T-helper 22 cell (primary cell): Measurements from ENCODE around the gene RFC3.
"Not testable (repeated sequence)": the region's sequence is repeated elsewhere in the genome, so short reads cannot be mapped to it uniquely, and the experiment has no call there.

Experiments
- DNase-seq: peaks from one replicate; pipeline ENCODE4 v3.0.0-alpha.2; 2020; ENCODE audit warnings: low read depth

Gene RFC3

DNA sequence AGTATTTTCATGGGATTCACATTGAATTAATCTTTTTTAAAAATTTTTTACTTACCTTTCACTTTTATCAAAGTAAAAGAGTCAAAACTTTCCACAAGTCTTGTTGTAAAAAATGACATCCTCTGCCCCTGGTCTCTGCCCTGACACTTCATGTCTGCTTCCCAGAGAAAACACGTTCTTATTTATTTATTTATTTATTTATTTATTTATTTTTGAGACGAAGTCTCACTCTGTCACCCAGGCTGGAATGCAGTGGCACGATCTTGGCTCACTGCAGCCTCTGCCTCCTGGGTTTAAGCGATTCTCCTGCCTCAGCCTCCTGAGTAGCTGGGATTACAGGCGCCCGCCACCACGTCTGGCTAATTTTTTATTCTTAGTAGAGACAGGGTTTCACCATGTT is 5.1 kb upstream of the RFC3 start:
- not testable (repeated sequence) for DNase-seq

- DNase-seq = no peak
These were observed 2.9 kb upstream of the RFC3 start for GRCh38 chr13:33815011-33815550.

DNA sequence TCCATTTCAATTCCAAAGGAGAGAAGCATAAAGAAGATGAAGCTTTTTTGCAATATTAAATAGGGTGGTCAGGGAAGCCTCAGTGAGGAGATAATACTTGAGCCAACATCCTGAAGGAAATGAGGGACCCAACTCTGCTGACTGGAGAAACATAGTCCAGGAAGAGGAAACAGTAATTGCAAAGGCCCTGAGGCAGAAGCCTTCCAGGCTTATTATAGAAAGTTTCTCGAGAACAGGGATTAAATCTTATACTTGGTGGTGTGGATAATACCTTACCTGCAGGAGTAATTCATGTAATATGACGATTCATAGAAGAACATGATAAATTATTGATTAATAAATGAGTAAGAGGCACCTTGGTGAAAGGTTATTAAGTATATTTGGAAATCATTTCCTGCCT is 1.0 kb upstream of the RFC3 start:
- no peak for DNase-seq

- no peak for DNase-seq
These were observed 442 bp upstream of the RFC3 start for GRCh38 chr13:33817513-33817900.

DNA sequence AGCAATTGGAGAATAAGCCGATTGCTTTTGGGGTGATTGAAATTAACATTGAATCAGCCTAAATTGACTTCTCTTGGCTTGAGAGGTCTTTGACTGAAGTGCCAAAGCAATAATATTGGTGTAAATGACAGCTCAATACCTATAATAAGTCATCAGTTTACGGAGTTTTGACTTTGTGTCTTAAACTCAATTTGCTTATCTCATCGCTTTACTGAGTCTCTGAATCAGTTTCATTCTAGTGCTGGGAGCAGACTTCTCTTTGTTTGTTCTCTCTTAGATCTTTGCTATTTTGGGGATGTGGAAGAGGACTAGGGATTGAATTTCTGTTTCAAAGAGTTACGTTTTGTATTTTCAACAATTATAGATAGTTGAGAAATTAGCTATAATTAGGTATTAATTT is 7.1 kb downstream of the RFC3 start:
- DNase-seq = no peak

- DNase-seq = no peak
These were observed 9.2 kb downstream of the RFC3 start for GRCh38 chr13:33827139-33827538.

DNA sequence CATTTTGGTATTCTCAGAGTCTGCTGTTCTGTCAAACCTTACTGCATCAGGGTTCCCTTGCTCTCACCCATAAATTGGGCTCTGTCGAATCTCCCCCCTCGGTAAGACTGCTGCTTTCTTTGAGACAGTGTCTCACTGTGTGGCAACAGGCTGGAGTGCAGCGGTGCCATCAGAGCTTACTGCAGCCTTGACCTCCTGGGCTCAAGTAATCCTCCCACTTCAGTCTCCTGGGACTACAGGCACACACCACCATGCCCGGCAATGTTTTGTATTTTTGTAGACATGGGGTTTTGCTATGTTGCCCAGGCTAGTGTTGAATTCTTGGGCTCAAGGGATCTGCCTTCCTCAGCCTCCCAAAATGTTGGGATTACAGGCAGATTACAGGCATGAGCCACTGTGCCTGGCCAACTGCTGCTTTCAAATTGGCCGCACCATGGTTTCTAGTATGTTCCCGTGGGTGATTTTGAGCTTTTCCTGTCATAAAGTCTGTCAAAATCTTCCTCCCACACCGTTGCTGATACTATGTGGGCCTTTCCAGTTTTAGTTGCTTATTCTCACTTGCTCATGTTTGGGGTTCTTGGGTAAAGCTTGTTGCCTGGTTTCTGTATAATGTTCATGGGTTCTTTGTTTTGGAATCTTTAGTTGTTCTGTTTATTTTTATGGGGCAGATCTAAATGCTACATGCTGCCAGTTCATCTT is 10.6 kb downstream of the RFC3 start:
- no peak for DNase-seq

- no peak for DNase-seq
These were observed 14.9 kb downstream of the RFC3 start for GRCh38 chr13:33832872-33833271.

DNA sequence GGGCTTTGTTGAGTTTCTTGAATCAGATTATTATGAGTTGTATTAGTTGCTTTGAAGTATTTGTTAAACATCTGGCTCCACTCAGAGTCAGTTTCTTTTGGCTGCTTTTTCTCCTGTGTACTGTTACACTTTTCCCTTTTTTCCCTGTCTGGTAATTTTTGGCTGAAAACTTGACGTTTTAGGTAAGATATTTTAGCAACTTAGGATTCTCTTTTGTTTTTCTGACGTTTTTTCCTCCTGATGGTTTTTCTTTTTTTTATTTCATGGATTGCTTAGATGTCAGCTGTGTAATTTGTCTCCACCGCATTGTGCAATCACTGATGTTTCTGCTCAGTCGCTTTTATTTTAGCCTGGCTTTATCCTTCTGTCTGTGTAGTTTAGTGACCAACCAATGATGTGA is 20.7 kb downstream of the RFC3 start:
- no peak for DNase-seq

DNA sequence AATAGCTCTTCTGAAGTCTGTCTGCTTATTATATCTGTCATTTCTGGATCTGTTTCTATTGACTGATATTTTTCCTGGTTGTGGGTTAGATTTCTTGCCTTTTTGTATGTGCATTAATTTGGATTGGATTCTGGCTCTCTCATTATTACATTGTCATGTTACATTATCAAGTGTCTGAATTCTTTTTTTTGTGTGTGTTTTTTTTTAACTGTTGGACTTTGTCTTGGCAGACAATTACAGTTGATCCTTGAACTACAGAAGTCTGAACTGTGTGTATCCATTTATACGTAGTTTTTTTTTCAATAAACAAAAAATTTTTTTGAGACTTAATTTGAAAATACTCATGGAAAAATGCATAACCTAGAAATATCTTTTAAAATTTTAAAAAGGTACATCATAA is 22.5 kb downstream of the RFC3 start:
- DNase-seq = no peak

DNA sequence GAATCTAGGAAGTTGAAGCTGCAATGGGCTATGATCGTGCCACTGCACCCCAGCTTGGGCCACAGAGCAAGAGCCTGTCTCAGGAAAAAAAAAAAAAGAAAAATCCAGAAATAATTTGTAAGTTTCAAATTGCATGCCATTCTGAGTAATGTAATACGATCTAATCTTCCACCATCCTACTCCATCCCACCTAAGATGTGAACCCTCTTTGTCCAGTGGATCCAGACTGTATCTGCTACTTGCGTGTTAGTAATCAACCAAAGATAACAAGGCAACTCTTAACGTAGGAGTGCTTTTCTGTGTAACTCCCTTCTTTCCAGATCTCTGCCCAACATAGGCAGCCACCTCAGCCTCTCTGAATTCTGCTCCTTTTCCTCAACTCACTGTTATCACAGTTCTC is 24.3 kb downstream of the RFC3 start:
- no peak for DNase-seq

DNA sequence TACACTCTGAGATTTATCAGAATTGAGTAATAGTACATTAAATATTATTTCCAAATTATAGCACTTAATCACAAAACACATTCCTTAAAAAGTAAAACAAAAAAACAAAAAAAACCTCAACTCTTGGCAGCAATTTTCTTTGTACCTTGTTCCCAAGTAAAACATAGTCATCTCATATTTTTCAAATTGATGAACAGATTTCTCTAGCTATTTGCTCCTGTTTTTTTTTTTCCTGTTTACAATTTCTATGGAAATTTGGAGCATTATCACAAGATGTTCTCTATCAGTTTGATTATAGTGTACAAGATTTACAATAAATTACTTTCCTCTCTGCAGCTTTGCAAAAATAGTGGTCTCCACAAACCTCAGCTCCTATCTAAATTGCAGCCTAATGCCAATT is 25.0 kb downstream of the RFC3 start:
- DNase-seq = no peak

GRCh38 chr13:33845572-33846302 is 27.8 kb downstream of the RFC3 start:
- DNase-seq = no peak

DNA sequence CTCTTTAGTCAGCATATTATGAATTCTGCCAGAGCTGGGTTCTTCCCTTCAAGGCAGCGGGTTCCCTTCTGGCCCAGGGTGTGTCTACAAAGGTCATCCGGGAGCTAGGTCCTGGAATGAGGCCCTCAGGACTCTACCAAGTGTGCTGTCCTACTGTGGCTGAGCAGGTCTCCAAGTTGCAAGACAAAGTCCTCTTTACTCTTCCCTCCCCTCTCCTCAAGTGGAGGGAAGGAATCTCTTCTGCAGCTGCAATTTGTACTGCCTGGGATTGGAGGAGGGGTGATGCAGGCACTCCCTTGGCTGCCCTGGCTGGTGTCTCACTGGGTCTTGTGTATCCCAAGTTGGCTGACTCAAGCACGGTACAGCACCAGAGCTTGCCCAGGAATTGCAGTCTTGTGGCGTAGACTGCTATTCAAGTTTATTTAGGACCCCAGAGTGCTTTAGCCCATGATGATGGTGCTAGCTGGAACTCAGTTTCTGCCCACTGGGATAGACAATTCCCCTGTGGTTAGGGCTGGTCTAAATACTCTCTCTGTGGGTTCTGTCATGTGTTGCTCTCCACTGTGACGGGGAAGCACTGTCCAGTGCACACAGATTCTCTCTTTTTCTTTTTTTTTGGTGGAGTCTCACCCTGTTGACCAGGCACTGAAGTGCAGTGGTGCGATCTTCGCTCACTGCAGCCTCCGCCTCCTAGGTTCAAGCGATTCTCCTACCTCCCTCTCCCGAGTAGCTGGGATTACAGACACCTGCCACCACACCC is 28.5 kb downstream of the RFC3 start:
- DNase-seq = no peak

- DNase-seq = no peak
These were observed 31.3 kb downstream of the RFC3 start for GRCh38 chr13:33849211-33849610.

GRCh38 chr13:33855371-33855895 is 37.5 kb downstream of the RFC3 start:
- DNase-seq = no peak

DNA sequence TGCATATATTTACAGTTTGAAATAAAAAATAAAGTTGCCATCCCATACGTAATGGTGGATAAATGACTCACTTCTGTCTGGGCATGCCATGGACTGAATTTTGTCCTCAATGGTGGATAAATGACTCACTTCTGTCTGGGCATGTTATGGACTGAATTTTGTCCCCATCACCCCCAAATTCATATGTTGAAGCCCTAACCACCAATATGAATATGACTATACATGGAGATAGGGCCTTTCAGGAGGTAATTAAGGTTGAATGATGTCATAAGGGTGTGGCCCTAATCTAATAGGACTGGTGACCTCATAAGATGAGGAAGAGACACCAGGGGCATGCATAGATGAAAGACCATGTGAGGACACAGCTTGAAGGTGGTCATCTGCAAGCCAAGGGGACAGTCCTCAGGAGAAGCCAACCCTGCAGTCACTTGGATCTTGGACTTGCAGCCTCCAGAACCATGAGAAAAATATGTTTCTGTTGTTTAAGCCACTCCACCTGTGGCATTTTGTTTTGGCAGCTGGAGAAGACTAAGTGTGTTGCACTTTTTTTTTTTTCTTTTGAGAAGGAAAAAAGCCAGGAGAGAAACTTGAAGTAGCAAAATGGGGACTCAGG is 41.8 kb downstream of the RFC3 start:
- no peak for DNase-seq

DNA sequence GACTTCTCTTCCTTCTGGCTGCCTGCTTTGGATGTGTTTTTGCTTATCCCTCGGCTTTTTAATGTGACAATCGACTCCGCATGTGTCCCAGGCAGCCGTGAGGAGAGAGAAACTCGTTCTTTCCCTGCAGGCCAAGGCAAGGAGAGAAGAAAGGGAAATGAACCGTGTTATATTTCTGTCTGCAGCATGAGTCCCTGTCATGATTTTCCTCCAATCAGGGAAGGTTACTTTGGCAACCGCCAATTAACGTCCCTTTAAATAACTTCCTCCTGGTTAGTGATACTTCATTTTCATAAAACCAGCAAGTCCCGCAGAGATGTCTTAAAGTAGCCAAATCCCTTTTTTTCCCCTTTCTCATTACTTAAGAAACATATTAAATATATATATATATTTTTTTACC is 42.6 kb downstream of the RFC3 start:
- DNase-seq = no peak

GRCh38 chr13:33862016-33862415 is 44.1 kb downstream of the RFC3 start:
- no peak for DNase-seq

DNA sequence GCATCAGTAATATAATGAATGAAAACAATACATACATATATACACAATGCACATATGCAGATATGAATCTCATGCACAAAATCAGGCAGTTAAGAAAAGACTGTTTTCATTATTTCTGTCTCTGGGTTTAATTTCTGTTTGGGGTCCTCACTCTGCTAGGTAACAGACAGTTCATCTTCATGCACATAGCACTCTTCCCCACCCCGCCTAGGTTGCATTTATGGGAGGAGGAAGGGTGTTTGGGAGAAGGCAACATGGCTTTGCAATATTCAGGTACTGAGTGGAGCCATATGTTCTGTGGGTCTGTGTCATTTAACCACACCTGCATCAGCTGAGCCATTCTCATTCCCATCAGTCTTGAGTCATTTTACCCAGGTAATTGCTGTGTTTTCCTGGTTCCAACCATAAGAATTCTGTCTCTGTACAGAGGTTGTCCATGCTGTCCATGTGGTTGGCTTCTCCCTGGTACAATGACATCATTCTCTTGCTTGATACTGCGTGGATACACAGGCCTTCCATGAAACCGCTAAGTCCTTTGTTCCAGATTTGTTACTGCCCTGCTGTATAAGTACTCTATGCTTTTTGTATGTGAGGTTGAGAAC is 45.3 kb downstream of the RFC3 start:
- no peak for DNase-seq

- no peak for DNase-seq
These were observed 48.0 kb downstream of the RFC3 start for GRCh38 chr13:33865945-33866344.

DNA sequence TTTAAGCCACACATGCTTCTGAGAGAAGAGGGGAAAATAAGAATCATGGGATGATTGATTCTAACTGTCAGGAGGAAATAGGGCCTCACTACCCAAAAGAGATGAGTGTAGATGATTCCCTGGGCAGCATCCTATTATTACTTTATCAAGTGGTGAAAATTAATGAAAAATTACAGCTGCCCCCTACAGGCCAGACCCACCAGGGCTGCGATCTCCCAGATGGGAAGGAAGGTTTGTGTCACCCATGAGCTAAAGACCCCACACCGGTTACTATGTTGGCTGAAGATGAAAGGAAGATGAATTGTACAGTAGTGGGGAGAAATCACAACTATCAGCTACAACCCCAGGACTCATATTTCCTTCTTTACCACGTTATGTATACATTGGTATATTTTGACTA is 49.5 kb downstream of the RFC3 start:
- no peak for DNase-seq
